ENCODE results near the gene RORC.

- TF ChIP-seq MXI1 (IDR thresholded peaks at IDR 0.05; ENCODE audit: low read depth, low read length) (no peak), NFIC (IDR thresholded peaks at IDR 0.05; ENCODE audit: borderline replicate concordance) (no peak), CTCF (IDR thresholded peaks at IDR 0.05) (no peak), MAX (IDR thresholded peaks at IDR 0.05; ENCODE audit: low read depth) (no peak), POLR2AphosphoS5 (IDR thresholded peaks at IDR 0.05; ENCODE audit: low read depth, low read length) (no peak), ZBTB33 (IDR thresholded peaks at IDR 0.05; ENCODE audit: borderline replicate concordance, low read depth) (no peak), EP300 (IDR thresholded peaks at IDR 0.05; ENCODE audit: borderline replicate concordance in 1 of 2, low read depth in 1 of 2, low read length in 1 of 2) (no peak), EZH2phosphoT487 (IDR thresholded peaks at IDR 0.05; ENCODE audit: borderline replicate concordance, low read depth) (no peak), IRF3 (IDR thresholded peaks at IDR 0.05; ENCODE audit: low read depth, low read length) (no peak), SIN3A (IDR thresholded peaks at IDR 0.05; ENCODE audit: borderline replicate concordance, low read depth, low read length) (no peak), RCOR1 (IDR thresholded peaks at IDR 0.05; ENCODE audit: low read length) (no peak)
- TF ChIP-seq, protein P1, sequence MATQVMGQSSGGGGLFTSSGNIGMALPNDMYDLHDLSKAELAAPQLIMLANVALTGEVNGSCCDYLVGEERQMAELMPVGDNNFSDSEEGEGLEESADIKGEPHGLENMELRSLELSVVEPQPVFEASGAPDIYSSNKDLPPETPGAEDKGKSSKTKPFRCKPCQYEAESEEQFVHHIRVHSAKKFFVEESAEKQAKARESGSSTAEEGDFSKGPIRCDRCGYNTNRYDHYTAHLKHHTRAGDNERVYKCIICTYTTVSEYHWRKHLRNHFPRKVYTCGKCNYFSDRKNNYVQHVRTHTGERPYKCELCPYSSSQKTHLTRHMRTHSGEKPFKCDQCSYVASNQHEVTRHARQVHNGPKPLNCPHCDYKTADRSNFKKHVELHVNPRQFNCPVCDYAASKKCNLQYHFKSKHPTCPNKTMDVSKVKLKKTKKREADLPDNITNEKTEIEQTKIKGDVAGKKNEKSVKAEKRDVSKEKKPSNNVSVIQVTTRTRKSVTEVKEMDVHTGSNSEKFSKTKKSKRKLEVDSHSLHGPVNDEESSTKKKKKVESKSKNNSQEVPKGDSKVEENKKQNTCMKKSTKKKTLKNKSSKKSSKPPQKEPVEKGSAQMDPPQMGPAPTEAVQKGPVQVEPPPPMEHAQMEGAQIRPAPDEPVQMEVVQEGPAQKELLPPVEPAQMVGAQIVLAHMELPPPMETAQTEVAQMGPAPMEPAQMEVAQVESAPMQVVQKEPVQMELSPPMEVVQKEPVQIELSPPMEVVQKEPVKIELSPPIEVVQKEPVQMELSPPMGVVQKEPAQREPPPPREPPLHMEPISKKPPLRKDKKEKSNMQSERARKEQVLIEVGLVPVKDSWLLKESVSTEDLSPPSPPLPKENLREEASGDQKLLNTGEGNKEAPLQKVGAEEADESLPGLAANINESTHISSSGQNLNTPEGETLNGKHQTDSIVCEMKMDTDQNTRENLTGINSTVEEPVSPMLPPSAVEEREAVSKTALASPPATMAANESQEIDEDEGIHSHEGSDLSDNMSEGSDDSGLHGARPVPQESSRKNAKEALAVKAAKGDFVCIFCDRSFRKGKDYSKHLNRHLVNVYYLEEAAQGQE (IDR thresholded peaks at IDR 0.05; ENCODE audit: low read depth, low read length) = no peak
These were observed 57.2 kb downstream of the RORC start for GRCh38 chr1:151774256-151774922.

Measured in SK-N-SH (cell line).